Measurements from ENCODE around the gene PCDHGB5.
"Not testable (repeated sequence)": the region's sequence is repeated elsewhere in the genome, so short reads cannot be mapped to it uniquely, and the experiment has no call there.

PCDHGB5 gene

DNA sequence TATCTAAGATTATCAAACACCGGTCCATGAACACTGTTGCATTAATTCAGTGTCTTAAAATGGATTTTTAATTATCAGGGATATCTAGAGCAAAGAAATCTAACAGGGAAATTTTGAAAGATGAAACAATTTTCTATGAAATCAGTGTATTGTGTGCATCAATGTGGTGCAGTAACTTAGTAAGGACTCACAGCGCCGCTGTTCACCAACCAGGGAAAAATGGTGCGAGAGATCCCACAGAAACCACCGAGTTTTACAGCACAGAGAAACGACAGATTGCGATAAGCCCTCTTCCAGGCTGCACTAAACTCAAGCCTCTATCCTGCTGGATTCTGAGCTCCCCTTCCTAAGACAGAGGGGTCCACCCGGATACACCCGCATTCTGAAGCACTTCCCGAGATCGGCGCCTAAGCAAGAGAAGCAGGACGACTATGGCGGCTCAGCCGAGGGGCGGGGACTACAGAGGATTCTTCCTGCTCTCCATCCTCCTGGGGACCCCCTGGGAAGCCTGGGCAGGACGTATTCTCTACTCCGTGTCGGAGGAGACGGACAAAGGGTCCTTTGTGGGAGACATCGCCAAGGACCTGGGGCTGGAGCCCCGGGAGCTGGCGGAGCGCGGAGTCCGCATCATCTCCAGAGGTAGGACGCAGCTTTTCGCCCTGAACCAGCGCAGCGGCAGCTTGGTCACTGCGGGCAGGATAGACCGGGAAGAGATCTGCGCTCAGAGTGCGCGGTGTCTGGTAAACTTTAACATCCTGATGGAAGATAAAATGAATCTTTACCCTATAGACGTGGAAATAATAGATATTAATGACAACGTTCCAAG lies 15.1 kb upstream of the PCDHGB5 start, which contains the start of gene PCDHGA7:
Gene PCDHGA7, plus strand, starts transcription at position 274 of the 826 bp plus-strand sequence. Its CDS starts 158 bp downstream, at position 432.
- peak; percentile 62 for DNase-seq

- no peak for DNase-seq
Measured at GRCh38 chr5:141383345-141383744, 14.4 kb upstream of the PCDHGB5 start.

- DNase-seq = no peak
Measured at GRCh38 chr5:141384471-141385267, 13.1 kb upstream of the PCDHGB5 start.

GRCh38 chr5:141387557-141388311 lies 10.0 kb upstream of the PCDHGB5 start, which contains the start of gene PCDHGB4:
Gene PCDHGB4 (plus strand): TSS chr5:141387698. CDS start chr5:141387885, 187 bp downstream.
- DNase-seq = peak; percentile 44

DNA sequence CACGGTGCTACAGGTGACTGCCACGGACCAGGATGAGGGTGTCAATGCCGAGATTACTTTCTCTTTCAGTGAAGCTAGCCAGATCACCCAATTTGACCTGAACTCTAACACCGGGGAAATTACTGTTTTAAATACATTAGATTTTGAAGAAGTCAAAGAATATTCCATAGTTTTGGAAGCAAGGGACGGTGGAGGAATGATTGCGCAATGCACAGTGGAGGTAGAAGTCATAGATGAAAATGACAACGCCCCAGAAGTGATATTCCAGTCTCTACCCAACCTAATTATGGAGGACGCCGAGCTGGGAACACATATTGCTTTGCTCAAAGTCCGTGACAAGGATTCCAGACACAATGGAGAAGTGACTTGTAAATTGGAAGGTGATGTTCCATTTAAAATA lies 9.1 kb upstream of the PCDHGB5 start:
- no peak for DNase-seq

- DNase-seq = no peak
Measured at GRCh38 chr5:141389153-141390042, 8.3 kb upstream of the PCDHGB5 start.

- DNase-seq = no peak
Measured at GRCh38 chr5:141392429-141393198, 5.1 kb upstream of the PCDHGB5 start, which contains the start of gene PCDHGA8. Gene PCDHGA8 (plus strand): TSS chr5:141392633. CDS start chr5:141392814, 181 bp downstream.

GRCh38 chr5:141393267-141393666 lies 4.5 kb upstream of the PCDHGB5 start:
- no peak for DNase-seq

GRCh38 chr5:141394401-141395187 lies 3.2 kb upstream of the PCDHGB5 start:
- DNase-seq = not testable (repeated sequence)

- no peak for DNase-seq
Measured at GRCh38 chr5:141398608-141399007, 861 bp downstream of the PCDHGB5 start.

GRCh38 chr5:141399555-141400258 lies 2.0 kb downstream of the PCDHGB5 start:
- DNase-seq = no peak

DNA sequence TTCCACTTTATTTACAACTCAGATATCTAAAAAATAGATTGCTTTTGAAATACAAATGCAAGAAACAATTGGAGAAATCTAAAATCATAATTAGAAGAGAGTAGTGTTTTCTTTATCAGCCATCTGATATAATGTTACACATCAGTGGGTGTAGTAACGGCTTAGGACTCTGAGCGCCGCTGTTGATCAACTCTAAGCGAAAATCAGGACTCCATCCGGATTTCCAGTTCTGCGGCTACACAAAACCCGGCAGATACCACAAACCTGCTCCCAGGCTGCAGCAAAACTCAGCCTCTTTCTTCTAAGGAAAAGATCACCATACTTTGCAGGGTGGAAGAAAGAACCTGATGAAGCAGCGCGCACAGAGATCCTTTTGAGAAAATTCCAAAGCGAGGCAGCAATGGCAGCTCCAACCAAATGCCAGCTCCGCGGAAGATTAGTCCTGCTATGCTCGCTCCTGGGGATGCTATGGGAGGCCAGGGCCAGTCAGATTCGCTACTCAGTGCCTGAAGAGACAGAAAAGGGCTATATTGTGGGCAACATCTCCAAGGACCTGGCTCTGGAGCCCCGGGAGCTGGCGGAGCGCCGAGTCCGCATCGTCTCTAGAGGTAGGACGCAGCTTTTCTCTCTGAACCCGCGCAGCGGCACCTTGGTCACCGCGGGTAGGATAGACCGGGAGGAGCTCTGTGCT lies 5.0 kb downstream of the PCDHGB5 start, which contains the start of gene PCDHGA9:
Gene PCDHGA9, plus strand, starts transcription at position 226 of the 691 bp plus-strand sequence. Its CDS starts 175 bp downstream, at position 401.
- peak; percentile 32 for DNase-seq

- DNase-seq = no peak
Measured at GRCh38 chr5:141403387-141403786, 5.6 kb downstream of the PCDHGB5 start.

DNA sequence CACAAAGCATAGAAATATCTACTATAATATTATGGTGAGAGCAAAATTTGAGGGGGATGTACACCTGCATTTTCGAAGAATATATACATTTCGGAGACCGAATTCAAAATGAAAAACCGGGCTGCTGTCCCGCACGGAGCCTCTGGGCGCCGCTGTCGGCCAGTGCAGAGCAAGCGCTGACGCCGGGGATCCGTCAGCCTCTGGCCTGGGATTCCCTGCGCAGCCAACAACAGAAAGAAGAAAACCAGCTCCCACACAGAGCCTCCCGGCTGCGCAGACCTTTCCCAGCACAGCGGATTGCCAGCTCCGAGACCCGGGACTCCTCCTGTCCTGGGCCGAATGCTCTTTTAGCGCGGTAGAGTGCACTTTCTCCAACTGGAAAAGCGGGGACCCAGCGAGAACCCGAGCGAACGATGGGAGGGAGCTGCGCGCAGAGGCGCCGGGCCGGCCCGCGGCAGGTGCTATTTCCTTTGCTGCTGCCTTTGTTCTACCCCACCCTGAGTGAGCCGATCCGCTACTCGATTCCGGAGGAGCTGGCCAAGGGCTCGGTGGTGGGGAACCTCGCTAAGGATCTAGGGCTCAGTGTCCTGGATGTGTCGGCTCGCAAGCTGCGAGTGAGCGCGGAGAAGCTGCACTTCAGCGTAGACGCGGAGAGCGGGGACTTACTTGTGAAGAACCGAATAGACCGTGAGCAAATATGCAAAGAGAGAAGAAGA lies 10.2 kb downstream of the PCDHGB5 start, which contains the start of gene PCDHGB6:
Gene PCDHGB6, plus strand, starts transcription at position 232 of the 716 bp plus-strand sequence. Its CDS starts 182 bp downstream, at position 414.
- peak; percentile 57 for DNase-seq

- no peak for DNase-seq
Measured at GRCh38 chr5:141409598-141410306, 12.0 kb downstream of the PCDHGB5 start.

DNA sequence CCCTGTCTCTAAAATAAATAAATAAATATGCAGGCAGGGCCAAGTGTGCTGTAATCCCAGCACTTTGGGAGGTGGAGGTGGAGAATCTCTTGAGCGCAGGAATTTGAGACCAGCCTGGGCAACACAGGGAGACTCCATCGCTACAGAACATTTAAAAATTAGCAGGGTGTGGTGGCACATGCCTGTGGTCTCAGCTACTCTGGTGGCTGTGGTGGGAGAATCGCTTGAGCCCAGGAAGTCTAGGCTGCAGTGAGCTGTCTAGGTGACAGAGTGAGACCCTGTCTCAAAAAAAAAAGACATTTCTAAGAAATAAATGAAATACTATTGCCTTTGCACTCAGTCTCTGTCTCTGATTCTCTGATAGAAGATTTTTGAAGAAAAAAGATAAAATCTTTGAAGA lies 13.8 kb downstream of the PCDHGB5 start:
- no peak for DNase-seq

Measured in EL (cell line).